OCI-LY3 (cell line): ENCODE results near the gene PRSS56.

Source experiments
- EZH2phosphoT487 ChIP-seq: fragments of 200-600 bp; shearing (Covaris generic); IDR thresholded peaks from 2 replicates; pipeline ENCODE4 v1.6.1; 2018; ENCODE audit warnings: antibody characterized with exemption, mixed run types, low read depth
- TF ChIP-seq, protein P1 (sequence below): fragments of 200-600, 300-600 bp; sonication (generic); IDR thresholded peaks from 2 replicates; pipeline ENCODE4 v1.5.1; 2014; ENCODE audit warnings: antibody characterized with exemption, low read length, low read depth

DNA sequence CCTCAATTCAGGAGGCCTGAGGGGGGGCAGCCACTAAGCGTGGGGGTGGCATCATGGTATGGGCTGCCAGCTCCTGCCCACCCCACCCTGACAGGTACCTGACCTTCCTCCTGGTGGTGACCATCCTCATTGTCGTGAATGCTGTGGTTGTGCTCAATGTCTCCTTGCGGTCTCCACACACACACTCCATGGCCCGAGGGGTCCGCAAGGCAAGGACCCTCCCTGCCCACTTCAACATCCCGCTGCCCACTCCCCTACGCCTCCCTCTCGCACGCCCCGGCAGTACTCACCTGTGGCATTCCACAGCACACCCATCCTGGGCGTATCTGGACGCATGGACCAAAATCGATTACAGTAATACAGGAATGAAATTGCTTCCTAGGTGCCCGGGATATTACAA lies 23.3 kb downstream of the PRSS56 start:
- TF ChIP-seq, protein P1, sequence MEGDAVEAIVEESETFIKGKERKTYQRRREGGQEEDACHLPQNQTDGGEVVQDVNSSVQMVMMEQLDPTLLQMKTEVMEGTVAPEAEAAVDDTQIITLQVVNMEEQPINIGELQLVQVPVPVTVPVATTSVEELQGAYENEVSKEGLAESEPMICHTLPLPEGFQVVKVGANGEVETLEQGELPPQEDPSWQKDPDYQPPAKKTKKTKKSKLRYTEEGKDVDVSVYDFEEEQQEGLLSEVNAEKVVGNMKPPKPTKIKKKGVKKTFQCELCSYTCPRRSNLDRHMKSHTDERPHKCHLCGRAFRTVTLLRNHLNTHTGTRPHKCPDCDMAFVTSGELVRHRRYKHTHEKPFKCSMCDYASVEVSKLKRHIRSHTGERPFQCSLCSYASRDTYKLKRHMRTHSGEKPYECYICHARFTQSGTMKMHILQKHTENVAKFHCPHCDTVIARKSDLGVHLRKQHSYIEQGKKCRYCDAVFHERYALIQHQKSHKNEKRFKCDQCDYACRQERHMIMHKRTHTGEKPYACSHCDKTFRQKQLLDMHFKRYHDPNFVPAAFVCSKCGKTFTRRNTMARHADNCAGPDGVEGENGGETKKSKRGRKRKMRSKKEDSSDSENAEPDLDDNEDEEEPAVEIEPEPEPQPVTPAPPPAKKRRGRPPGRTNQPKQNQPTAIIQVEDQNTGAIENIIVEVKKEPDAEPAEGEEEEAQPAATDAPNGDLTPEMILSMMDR, result no peak
- TF ChIP-seq EZH2phosphoT487, result no peak
